GM21390 (cell line): Measurements from ENCODE around the gene MYZAP.

Experiments
- ATAC-seq: cut with Tn5 transposase; IDR thresholded peaks from one replicate; pipeline ENCODE4 v1.9.1; 2021; ENCODE audit not compliant: unreplicated experiment

MYZAP gene

GRCh38 chr15:57619746-57620145, 28.0 kb downstream of the MYZAP start:
- ATAC-seq, result no peak

- no peak for ATAC-seq
Observed at GRCh38 chr15:57624730-57625129, 33.0 kb downstream of the MYZAP start.

- no peak for ATAC-seq
Observed at GRCh38 chr15:57625703-57626448, 34.2 kb downstream of the MYZAP start.

- ATAC-seq, result no peak
Observed at GRCh38 chr15:57626713-57627440, 35.2 kb downstream of the MYZAP start.

- ATAC-seq, result no peak
Observed at GRCh38 chr15:57631386-57632110, 39.8 kb downstream of the MYZAP start.

GRCh38 chr15:57634290-57634689, 42.6 kb downstream of the MYZAP start:
- ATAC-seq, result no peak

GRCh38 chr15:57635300-57635909, 43.7 kb downstream of the MYZAP start:
- no peak for ATAC-seq

- ATAC-seq, result no peak
Observed at GRCh38 chr15:57637846-57638245, 46.1 kb downstream of the MYZAP start.

GRCh38 chr15:57639306-57639705, 47.6 kb downstream of the MYZAP start:
- ATAC-seq, result no peak

- ATAC-seq, result no peak
Observed at GRCh38 chr15:57640930-57641682, 49.4 kb downstream of the MYZAP start.

GRCh38 chr15:57643826-57644225, 52.1 kb downstream of the MYZAP start:
- ATAC-seq, result no peak

GRCh38 chr15:57646087-57646486, 54.4 kb downstream of the MYZAP start:
- ATAC-seq, result no peak

- no peak for ATAC-seq
Observed at GRCh38 chr15:57647071-57647790, 55.5 kb downstream of the MYZAP start.

GRCh38 chr15:57647791-57648130, 56.1 kb downstream of the MYZAP start:
- ATAC-seq, result no peak

GRCh38 chr15:57649138-57649537, 57.4 kb downstream of the MYZAP start:
- ATAC-seq, result no peak

- no peak for ATAC-seq
Observed at GRCh38 chr15:57651445-57651844, 59.7 kb downstream of the MYZAP start.

- ATAC-seq, result no peak
Observed at GRCh38 chr15:57652481-57652880, 60.8 kb downstream of the MYZAP start.

GRCh38 chr15:57654153-57654852, 62.6 kb downstream of the MYZAP start:
- ATAC-seq, result no peak

- ATAC-seq, result no peak
Observed at GRCh38 chr15:57655053-57655452, 63.3 kb downstream of the MYZAP start.

- no peak for ATAC-seq
Observed at GRCh38 chr15:57655809-57656208, 64.1 kb downstream of the MYZAP start.
